Osteocyte (in vitro differentiated cells): ENCODE data around the gene RPL22. TPM values are rescaled to one million over a fixed set of nuclear protein-coding genes. Genes with fewer than 3 reads are reported as not detected.
A peak's percentile ranks its signal among the peaks of the same experiment; 100 is the strongest.

Experiments
- DNase-seq: peaks from one replicate; pipeline ENCODE4 v3.0.0; 2021; ENCODE audit warnings: mixed read lengths; ENCODE audit not compliant: unreplicated experiment; ENCODE audit errors: extremely low spot score
- H3K27ac Mint-ChIP-seq: one replicate; pipeline ENCODE4 v1.8.0; 2021; ENCODE audit warnings: mild to moderate bottlenecking, mixed read lengths; ENCODE audit not compliant: unreplicated experiment
- H3K27me3 Mint-ChIP-seq: one replicate; pipeline ENCODE4 v1.8.0; 2021; ENCODE audit warnings: mixed read lengths; ENCODE audit not compliant: unreplicated experiment
- H3K36me3 Mint-ChIP-seq: one replicate; pipeline ENCODE4 v1.8.0; 2021; ENCODE audit warnings: mixed read lengths; ENCODE audit not compliant: unreplicated experiment
- H3K4me1 Mint-ChIP-seq: one replicate; pipeline ENCODE4 v1.8.0; 2021; ENCODE audit warnings: mixed read lengths; ENCODE audit not compliant: unreplicated experiment
- H3K4me3 Mint-ChIP-seq: one replicate; pipeline ENCODE4 v1.8.0; 2021; ENCODE audit warnings: mild to moderate bottlenecking, moderate library complexity, mixed read lengths; ENCODE audit not compliant: unreplicated experiment
- H3K9me3 Mint-ChIP-seq: one replicate; pipeline ENCODE4 v1.8.0; 2021; ENCODE audit warnings: mixed read lengths; ENCODE audit not compliant: unreplicated experiment
- total RNA-seq: library from RNA; stranded (reverse); gene quantifications from 2 replicates; pipeline ENCODE4 v1.2.1, GENCODE V29; 2021
- TF ChIP-seq, protein P1 (sequence below): fragments of 200-600 bp; sonication (generic); IDR thresholded peaks from 2 replicates; pipeline ENCODE4 v1.5.0; 2021; ENCODE audit warnings: antibody characterized with exemption, mild to moderate bottlenecking, moderate library complexity

RPL22 gene
- total RNA-seq, 1 donor from 2014 or later: 373 TPM

DNA sequence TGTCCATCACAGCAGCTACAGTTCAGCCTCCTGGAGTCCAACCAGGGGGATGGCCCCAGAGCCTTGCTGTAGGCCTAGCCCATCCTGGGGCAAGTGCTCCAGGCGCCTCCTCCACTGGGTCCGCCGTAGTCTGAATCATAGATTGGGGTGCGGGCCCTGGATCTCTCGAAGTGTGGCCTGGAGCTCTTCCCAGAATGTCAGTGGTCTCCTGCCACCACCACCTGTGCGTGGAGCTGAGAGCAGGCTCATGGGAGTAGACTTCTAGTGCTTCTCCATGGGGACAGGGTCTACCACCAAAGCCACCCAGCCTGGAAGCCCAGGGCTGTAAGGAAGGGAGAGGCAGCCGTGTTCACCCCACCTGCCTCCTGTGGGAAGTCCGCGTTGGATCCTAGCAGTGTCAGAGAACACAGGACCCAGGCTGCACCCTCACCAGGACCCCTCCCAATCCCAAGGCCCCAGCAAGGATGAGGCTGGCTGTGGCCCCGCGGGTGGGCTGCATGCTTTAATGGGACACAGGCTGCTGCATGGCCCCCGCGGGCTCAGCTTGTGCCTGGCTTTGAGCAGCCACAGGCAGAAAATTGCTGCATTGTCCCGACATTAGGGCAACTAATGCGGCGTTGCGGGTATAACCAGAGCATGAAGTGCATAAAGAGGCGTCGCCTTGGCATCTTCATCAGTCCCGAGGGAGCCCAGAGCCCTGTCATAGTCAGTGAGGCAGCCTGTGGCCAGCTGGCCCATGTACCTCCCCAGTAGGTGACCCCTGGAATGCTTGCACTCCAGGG is 43.8 kb upstream of the RPL22 start:
- Mint-ChIP-seq H3K27ac (no peak overlapping the region), H3K9me3 (no peaks in the 10 kb centered on the region), H3K4me1 (peaks cover 16% of the 10 kb centered on the region), H3K36me3 (no peaks in the 10 kb centered on the region), H3K4me3 (no peak overlapping the region), H3K27me3 (peaks cover 49% of the 10 kb centered on the region)
- TF ChIP-seq, protein P1, sequence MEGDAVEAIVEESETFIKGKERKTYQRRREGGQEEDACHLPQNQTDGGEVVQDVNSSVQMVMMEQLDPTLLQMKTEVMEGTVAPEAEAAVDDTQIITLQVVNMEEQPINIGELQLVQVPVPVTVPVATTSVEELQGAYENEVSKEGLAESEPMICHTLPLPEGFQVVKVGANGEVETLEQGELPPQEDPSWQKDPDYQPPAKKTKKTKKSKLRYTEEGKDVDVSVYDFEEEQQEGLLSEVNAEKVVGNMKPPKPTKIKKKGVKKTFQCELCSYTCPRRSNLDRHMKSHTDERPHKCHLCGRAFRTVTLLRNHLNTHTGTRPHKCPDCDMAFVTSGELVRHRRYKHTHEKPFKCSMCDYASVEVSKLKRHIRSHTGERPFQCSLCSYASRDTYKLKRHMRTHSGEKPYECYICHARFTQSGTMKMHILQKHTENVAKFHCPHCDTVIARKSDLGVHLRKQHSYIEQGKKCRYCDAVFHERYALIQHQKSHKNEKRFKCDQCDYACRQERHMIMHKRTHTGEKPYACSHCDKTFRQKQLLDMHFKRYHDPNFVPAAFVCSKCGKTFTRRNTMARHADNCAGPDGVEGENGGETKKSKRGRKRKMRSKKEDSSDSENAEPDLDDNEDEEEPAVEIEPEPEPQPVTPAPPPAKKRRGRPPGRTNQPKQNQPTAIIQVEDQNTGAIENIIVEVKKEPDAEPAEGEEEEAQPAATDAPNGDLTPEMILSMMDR: no peak
- no peak for DNase-seq

DNA sequence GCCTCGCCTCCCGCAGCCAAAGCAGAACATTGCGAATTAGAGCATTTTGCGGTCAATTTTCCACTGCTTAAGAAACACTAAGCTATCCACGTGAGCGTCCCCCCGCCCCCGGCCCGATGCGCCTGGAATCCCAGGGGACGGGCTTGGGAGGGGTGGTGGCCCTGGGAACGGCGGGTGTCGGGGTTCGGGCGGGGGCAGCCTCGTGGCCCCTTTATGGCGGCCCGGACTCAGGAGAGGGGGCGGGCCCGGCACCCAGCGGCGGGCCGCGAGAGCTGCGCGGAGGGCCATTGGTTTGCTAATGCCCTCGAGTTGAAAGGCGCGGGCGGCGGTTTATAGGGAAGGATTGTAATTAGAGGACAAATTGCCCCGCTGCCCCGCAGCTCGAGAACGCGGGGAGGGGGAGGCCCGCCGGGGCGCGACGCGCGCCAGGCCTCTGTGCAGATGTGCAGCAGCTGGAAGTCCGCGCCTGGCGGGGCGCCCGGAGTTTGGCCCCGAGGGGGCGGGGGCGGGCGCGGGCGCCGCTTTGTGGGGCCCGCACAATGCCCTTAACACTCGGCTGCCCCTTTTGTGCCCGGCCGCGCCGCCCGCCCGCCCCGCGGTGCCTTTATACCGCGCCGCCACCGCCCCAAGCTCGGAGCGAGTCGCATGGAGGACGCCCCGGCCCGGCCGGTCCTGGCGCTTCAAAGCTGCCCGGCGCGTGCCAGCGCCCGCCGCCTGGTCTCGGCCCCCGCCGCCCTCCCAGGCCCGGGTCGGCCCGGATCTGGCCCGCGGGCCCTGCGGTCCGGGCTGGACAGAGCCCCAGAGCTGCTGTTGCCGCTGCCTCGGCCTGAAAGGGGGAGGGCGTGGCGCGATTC is 42.7 kb upstream of the RPL22 start:
- TF ChIP-seq, protein P1: no peak
- no peaks in the 10 kb centered on the region for H3K36me3 Mint-ChIP-seq
- peaks cover 46% of the 10 kb centered on the region for H3K27me3 Mint-ChIP-seq
- H3K27ac Mint-ChIP-seq: no peak overlapping the region
- H3K4me1 Mint-ChIP-seq: peaks cover 16% of the 10 kb centered on the region
- DNase-seq: no peak
- no peak overlapping the region for H3K4me3 Mint-ChIP-seq
- no peaks in the 10 kb centered on the region for H3K9me3 Mint-ChIP-seq

GRCh38 chr1:6241107-6241886 is 41.9 kb upstream of the RPL22 start:
- peak overlapping the region; percentile 44 for H3K4me3 Mint-ChIP-seq
- TF ChIP-seq, protein P1: no peak
- peaks cover 10% of the 10 kb centered on the region for H3K4me1 Mint-ChIP-seq
- DNase-seq: no peak
- H3K9me3 Mint-ChIP-seq: no peaks in the 10 kb centered on the region
- no peaks in the 10 kb centered on the region for H3K36me3 Mint-ChIP-seq
- H3K27me3 Mint-ChIP-seq: peaks cover 42% of the 10 kb centered on the region
- no peak overlapping the region for H3K27ac Mint-ChIP-seq

DNA sequence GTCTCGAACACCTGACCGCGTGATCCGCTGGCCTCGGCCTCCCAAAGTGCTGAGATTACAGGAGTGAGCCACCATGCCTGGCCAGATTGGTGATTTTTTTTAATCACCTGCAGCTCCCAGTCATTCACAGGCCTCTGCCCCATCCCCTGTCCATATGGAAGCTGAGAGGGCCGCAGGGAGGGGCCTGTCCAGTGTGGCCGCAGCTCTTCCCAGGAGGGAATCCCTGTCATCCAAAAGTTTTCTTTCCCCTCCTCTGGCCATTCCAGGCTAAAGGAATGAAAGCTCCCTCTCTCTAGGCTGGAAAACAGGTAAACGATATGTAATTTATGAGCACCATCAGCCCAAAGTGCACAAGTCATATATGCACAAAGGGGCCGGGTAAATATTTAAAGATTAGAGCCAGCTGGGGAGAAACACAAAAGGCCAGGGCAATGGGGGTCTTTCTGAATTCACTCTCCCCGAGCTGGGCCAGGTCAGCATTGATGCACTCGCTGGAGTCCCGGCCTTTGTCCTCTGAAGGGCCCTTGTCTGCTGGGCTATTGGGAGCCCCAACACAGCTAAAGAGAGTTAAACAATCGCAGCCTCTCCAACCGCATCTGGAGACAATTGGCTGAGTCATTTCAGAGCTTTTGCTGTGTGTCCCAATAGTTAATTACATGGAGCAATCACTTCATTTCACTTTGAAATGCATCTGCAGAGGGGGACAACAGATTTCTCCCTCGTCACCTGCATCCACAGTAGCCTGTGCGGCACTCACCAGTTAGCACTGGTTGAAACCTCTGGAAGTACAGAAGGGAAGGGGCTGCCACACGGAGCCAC is 40.8 kb upstream of the RPL22 start:
- Mint-ChIP-seq H3K36me3 (no peaks in the 10 kb centered on the region), H3K4me1 (peaks cover 7% of the 10 kb centered on the region), H3K4me3 (no peak overlapping the region), H3K9me3 (no peaks in the 10 kb centered on the region), H3K27me3 (peaks cover 42% of the 10 kb centered on the region), H3K27ac (no peak overlapping the region)
- TF ChIP-seq, protein P1: no peak
- DNase-seq: no peak
